PC-9 (cell line): ENCODE data around the gene FRMPD2.

Experiments used
- EZH2 ChIP-seq: fragments of 200-600 bp; sonication (generic); IDR thresholded peaks from 2 replicates; pipeline ENCODE4 v1.8.0; 2017; ENCODE audit warnings: antibody characterized with exemption, low read depth
- TF ChIP-seq, protein P1 (sequence below): fragments of 200-600 bp; sonication (generic); conservative IDR thresholded peaks from 2 replicates; pipeline ENCODE4 v1.6.1; 2017; ENCODE audit warnings: mixed run types, antibody characterized with exemption, mild to moderate bottlenecking, moderate library complexity

GRCh38 chr10:48288661-48289060, 14.2 kb upstream of the FRMPD2 start:
- TF ChIP-seq, protein P1, sequence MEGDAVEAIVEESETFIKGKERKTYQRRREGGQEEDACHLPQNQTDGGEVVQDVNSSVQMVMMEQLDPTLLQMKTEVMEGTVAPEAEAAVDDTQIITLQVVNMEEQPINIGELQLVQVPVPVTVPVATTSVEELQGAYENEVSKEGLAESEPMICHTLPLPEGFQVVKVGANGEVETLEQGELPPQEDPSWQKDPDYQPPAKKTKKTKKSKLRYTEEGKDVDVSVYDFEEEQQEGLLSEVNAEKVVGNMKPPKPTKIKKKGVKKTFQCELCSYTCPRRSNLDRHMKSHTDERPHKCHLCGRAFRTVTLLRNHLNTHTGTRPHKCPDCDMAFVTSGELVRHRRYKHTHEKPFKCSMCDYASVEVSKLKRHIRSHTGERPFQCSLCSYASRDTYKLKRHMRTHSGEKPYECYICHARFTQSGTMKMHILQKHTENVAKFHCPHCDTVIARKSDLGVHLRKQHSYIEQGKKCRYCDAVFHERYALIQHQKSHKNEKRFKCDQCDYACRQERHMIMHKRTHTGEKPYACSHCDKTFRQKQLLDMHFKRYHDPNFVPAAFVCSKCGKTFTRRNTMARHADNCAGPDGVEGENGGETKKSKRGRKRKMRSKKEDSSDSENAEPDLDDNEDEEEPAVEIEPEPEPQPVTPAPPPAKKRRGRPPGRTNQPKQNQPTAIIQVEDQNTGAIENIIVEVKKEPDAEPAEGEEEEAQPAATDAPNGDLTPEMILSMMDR = no peak
- TF ChIP-seq EZH2 = no peak
